GM12873 (cell line): ENCODE data around the gene RPL4.

Source experiments
- TF ChIP-seq, protein P1 (sequence below): IDR thresholded peaks from 2 replicates; pipeline ENCODE4 v1.5.1; 2012; ENCODE audit warnings: low read depth, mild to moderate bottlenecking, moderate library complexity, low read length, control low read depth; ENCODE audit not compliant: insufficient read depth; ENCODE audit errors: missing control alignments

Gene RPL4

DNA sequence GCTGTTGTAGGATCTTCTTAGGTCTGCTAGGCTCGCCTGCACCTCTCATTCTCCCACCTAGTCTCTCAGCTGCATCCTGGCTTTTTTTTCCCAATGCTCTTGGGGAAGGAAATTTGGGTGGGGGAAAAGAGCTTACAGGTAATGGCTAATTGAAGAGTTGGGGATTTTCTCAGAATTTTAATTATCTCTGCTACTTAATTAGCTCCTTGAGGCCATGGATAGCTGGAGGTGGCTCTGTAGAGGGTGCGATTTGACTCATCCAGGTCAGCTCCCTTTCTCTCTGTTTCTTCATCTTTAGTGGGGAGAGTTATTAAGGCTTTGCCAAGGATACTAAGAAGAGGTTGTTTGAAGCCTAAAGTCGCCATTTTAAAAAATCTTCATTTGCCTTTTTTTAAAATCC, 29.7 kb downstream of the RPL4 start:
- TF ChIP-seq, protein P1, sequence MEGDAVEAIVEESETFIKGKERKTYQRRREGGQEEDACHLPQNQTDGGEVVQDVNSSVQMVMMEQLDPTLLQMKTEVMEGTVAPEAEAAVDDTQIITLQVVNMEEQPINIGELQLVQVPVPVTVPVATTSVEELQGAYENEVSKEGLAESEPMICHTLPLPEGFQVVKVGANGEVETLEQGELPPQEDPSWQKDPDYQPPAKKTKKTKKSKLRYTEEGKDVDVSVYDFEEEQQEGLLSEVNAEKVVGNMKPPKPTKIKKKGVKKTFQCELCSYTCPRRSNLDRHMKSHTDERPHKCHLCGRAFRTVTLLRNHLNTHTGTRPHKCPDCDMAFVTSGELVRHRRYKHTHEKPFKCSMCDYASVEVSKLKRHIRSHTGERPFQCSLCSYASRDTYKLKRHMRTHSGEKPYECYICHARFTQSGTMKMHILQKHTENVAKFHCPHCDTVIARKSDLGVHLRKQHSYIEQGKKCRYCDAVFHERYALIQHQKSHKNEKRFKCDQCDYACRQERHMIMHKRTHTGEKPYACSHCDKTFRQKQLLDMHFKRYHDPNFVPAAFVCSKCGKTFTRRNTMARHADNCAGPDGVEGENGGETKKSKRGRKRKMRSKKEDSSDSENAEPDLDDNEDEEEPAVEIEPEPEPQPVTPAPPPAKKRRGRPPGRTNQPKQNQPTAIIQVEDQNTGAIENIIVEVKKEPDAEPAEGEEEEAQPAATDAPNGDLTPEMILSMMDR: no peak

DNA sequence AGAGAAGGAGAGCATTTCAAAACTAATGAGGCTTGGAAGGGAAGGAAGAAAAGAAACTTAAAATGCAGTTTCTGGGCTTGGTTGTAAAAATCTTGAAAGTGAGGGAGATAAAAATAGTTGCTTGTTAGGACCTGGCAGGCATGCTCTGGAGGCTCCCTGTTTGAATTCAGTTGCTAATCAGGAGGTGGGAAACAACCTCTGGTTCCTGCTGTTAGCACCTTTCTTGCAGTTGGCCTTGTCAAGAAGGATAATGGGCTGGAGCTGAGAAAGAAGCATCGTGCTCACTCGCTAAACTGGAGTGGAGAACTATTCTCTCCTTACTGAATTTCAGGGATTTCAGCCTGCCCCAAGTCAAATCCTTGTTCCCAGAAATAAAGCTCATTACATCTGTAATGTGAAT, 30.5 kb downstream of the RPL4 start:
- TF ChIP-seq, protein P1: no peak

DNA sequence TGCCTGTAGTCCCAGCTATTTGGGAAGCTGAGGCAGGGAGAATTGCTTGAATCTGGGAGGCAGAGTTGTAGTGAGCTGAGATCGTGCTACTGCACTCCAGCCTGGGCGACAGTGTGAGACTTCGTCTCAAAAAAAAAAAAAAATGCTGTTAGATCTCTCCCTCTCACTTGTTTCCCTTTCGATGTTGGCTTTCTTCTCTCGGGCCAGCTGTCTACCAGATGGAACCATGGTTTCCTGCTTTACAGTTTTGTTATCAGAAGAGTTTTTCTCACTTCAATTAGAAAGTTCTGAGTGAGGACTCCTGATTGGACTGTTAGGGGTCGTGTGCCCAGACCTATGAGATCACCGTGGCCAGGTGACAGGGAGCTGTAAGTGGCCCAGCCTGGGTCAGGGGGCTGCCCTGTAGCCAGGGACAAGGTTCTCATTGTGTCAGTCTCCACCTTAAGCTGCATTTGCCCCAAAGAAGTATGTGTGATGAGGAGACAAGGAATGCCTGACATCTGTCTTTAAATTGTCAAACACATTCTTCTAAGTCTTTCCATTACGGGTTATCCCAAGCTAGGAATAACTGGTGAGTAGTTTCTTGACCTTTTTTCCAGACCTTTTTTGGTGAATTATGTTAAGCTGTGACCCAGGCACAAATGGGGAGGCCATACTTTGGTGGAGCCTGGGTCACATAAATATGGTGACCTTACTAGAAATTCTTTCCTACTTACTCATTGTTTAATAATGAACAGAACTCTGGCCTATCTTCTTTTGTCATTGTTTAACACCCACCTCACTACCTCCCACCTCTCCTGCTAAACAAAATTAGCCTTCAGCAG, 32.3 kb downstream of the RPL4 start:
- TF ChIP-seq, protein P1: no peak

DNA sequence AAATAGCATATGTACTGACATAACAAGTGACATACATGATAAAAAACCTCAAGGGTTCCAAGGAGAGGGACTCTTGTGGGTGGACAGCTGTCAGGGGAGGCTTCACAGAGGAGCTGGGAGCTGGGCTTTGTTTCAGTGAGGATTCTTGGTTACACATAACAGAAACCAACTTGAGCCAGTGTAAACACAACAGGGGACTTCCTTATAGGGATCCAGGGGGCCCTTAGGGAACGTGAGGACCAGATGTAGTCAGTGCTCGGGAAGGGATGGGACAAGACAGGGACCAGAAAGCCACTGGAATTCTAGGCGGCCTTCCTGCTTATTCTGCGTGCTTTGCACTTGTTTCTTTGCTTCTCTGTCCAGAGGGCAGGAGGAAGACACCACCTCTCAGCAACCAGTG, 42.0 kb downstream of the RPL4 start:
- TF ChIP-seq, protein P1: no peak

DNA sequence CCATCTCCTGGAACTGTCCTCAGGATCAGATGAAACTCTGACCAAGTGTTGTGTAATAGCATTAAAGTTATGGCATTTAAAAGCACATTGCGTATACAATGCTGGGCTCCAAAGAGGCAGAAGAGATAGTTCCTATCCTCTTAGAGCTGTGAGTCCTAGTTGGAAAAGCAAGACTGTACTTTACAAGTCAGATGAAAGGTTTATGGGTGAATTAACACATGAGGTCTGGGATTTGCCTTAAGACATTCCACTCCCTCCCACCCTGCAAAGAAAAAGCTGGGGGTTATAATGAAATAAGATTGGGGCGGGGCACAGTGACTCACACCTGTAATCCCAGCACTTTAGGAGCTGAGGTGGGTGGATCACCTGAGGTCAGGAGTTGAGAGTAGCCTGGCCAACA, 42.7 kb downstream of the RPL4 start:
- TF ChIP-seq, protein P1: no peak

DNA sequence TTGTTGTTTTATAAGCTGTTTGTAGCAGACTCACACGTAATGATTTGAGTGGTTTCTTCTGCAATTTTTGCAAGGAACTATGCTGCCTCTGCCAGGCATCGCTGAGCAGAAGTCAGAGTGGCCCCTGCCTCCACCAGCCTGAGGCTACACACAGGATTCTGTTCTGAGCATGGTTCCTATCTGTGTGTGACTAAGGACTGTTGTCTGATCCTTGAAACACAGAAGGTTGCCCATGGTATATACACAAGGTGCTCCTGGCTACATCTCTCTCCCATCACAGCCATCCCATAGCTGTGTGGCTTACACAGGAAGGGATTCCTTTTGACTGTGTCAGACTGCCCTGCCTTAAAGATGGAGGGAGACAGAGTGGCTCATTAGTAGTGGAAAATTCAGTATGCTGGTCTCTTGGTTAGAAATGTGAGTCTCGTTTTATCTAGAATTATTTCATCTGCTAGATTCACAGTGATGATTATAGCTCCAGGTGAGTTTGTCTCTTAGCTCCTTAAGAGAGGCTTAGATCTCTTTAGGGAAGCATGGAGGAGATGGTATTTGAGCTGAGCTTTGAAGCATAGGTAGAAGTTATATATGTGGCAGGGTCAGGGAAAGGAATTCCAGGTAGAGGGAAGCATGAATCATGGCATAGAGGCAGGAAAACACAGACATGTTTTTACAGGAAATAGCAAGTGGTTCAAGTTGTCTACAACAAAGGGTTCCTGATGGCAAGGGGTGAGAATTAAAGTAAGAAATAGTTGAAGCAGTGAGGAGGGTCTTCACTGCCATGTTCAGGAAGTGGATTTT, 44.6 kb downstream of the RPL4 start:
- TF ChIP-seq, protein P1: no peak

DNA sequence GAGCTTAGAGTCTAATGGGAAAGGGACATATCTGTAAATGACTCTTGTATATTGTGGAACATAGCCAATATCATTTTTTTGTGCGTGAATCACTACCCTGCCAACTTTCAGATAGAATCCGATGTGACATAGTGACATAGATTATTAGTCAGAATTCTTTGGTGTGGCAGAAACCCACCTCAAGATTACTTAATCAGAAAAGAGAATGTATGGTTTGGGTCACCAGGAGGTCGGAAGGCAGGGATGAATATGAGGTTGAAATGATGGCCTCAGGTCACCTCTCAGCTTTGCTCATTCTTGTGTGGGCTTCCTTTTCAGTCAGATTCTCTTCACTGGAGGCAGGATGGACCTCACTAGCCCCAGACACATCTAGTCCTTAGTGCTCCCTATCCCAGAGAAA, 48.4 kb downstream of the RPL4 start:
- TF ChIP-seq, protein P1: no peak
